ENCODE results near the gene ARSB.
"Not testable (repeated sequence)": the region's sequence is repeated elsewhere in the genome, so short reads cannot be mapped to it uniquely, and the experiment has no call there.

Gene ARSB

DNA sequence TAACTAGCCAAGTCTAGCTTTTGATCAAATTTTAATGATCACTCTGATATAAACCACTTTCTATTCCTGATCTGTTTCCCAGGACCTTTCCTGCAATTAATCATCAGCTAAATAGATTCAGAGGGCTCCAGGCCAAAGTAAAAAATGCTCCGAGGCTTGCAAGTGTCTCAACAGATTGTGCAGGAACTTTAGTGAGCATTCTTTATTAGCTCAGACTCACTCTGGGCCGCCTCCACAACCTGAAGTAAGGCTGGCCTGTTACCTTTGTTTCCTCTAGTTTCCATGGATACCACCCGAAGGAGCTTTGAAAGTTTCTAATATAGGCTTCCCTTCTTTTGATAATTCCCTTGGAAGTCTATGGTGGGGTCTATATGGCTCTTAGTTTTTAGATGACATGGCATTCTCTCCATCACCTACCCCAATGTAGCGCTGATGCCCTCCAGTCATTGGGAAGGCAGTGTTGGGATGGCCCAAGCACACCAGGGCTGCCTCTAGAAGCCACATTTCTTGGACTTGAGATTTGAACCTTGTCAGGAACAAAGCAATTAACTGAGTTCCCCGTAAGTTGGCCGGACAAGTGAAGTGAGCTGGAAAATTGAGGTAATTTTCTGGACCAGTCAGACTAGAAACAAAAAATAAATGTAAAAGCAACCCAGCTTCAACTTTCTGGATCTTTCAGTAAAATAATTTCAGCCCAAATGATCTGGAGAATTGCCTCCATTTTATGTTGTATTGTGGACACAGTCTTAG, 238.9 kb downstream of the ARSB start:
- no peak for DNase-seq

DNA sequence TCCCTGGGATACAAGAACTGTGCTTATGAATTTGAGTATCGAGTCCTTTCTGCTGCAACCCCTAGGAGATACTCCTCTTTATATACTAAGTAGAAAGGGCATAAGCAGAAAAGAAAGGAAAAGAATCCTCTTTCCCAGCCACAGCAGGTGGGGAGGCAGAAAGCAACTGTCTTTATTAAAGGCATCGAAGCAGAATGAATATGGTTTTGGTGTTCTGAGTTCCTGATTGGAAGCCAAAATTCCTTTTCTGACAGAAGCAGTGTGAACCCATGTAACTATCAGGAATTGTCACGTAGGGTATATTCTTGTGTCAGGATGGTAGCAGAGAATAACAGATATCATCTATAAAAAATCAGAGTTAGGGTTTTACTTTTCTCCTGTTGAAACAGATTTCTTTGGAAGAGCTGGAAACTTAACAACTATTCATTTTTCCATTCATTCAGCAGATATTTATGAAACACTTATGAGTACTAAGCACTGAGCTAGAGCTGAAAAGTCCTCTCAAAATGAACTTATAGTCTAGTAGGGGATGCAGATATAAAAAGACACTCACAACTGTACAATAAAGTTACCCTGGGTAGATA, 240.1 kb downstream of the ARSB start:
- no peak for DNase-seq

DNA sequence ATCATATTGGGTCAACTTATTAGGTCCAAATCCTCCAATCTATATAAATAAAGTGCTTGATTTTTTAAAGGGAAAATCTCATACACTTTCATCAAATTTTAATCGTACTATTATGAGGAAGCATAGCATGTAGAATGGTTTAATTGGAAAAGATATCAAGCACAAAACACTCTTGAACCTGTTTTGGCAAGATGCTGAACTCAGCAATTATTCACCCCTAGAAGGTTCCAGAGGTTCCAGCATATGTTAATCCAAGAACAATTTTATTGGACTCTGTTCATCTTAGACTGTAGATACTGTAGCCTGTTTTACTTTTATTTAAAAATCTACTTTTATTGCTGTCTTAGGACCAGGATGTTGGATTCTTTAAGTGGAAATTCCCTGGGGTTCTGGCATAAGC, 244.1 kb downstream of the ARSB start:
- DNase-seq, result no peak

DNA sequence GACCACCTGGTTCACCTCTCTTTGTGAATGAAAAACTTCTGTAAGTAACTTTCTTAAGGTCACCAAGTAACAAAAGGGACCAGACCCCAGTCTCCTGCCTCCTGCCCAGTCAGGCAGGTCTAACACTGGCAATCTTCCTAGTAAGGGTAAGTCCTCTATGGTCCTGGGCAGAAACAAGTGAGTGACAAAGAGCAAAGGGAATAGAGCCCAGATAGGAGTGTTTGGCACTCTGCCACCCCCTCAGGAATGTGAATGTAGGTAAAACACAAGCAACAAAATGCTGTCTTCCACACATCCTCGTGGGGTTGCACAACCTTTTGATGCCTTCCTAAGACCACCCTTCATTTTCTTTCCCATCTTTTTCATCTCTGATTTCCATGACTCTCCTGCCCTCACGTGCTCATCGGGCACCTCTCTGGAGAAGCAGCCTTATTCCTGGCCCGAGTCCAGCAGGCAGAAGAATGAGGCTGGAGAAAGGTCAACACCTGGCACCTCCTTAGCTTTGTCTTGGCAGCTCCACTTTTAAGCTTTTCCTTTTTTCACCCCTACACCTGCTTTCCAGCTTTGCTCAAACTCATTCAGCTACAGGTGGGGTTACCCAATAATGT, 246.3 kb downstream of the ARSB start:
- DNase-seq, result no peak

DNA sequence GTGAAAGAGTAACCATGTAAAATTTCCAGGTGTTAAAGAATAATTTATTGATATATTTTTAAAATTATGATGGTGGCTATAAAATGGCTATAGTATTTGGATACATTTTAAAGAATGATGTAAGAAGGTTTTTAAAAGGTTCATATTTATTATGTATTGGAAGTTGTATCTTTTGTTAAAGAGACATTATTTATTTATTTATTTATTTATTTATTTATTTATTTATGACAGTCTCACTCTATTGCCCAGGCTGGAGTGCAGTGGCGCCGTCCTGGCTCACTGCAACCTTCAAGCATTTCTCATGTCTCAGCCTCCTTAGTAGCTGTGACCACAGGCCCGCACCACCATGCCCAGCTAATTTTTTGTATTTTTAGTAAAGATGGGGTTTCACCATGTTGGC, 247.0 kb downstream of the ARSB start:
- DNase-seq, result no peak

DNA sequence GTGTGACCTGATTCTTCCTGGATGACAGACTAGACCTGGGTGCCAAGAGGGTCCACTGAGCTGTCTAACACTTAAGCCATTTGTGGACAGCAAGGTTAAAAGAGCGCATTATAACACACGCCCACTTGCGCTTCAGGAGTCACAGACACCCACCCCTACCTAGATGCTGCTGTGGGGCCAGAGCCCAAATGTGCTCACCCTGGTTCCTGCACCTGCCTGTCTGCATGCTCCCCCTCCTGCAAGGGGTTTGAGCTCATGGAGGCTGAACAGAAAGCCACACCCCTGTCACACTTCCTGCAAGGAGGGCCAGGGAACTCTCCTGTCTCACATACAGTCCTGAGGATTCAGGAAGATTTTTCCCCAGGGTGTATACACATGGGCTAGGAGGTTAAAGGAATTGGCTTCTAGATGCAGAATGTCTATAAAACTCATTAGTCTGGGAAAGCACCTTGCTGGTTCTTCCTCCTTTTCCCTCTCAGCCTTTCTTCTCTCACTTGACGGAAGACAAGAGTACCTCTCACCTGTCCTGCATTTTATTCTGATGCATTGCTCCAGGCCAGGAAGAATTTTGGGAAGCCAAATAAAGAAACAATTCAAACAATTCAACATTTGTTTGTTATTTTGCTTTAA, 249.2 kb downstream of the ARSB start:
- DNase-seq, result no peak

DNA sequence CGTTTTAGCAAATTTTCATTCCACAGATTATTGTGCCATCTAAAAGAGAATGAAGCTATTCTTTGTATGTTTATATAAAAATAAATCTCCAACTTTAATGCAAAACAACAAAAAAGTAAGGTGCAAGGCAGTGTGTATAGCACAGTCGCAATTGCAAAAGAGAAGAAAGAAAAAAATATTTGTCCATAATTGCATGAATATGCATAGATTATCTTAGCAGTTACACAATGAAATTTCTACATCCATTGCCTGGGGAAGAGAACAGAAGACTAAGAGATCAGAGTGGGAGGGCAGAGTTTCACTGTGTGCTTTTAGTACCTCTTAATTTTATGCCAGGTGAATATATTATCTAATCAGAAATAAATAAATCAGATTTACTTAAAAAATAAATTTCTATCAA, 250.2 kb downstream of the ARSB start:
- no peak for DNase-seq

DNA sequence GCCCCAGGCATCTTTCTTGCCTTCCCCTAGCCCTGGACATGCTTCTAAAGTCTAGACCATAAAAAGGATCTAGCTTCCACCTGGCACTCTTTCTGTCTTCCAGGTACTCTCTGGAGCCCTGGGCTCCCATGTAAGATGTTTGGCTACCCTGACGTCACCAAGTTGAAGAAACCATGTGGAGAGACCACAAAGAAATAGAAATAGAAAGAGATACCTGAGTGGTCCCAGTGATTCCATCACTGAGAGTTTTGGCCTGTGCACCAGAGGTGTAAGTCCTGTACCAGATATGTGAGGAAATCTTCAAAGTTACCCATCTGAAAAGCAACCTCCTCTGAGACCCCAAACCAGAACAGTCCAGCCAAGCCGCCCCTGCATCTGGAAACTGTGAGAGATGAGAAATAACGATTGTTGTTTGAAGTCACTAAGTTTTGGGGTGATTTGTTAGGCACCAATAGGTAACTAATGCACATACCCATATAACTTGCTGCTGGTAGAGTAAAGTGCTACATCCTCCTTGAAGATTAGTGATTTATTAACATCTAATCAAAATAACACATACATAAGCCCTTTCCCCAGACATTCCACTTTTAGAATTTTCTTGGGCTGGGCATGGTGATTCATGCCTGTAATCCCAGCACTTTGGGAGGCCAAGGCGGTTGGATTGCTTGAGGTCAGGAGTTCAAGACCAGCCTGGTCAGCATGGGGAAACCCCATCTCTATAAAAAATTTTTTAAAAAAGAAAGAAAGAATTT, 250.8 kb downstream of the ARSB start:
- no peak for DNase-seq

DNA sequence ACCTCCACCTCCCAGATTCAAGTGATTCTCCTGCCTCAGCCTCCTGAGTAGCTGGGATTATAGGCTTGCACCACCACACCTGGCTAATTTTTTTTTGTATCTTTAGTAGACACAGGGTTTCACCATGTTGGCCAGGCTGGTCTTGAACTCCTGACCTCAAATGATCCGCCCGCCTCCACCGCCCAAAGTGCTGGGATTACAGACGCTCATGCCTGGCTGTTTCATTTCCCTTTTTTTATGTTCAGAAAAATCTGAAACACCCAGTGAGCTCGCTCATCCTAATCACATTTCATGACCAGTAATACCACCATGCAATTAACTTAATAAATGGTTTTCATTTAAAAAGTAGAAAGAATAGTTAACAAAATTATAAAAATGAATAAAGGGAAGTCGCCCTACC, 252.4 kb downstream of the ARSB start:
- not testable (repeated sequence) for DNase-seq

DNA sequence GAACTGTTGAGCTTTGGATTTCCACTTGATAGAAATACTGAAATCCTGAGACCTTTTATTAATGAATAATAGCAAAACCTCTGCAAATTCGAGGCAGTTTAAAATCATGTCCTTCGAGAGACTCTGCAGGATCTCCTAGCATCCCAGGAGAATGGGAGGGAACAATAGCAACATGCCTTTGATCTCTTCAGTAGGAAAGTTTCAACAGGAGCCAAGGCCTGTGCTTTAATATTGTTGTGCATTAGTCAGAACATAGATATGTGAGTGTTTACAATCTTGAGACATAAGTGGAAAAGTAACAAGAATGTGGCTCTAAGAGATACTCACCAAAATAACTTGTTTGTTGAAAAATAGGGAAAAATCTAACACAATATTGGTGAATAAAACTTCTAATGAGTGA, 253.2 kb downstream of the ARSB start:
- DNase-seq, result no peak

DNA sequence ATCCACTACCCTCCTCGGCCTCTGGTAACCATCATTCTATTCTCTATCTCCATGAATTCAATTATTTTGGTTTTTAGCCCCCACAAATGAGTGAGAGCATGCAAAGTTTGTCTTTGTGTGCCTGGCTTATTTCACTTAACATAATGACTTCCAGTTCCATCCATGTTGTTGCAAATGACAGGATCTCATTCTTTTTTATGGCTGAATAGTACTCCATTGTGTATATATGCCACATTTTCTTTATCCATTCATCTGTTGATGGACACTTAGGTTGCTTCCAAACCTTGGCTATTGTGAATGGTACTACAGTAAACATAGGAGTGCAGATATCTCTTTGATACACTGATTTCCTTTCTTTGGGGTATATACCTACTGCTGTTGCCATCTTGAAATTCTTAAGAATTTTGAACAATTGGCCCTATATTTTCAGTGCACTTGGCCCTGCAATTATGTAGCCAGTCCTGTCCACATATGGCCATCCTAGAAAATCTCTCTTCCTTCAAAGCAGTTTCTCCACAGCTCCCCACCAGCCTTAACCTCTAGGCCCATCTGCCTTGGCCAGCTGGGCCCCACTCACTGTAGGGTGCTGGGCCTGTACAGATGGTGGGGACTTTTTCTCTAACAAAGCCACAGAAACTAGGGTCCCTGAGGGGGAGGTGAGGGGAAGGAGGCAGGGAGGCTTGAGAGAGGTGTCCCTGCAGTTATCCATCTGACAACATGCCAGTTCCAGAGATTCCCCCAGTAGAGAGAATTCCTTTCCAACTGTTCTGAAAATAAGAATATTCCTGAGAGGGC, 254.6 kb downstream of the ARSB start:
- no peak for DNase-seq

DNA sequence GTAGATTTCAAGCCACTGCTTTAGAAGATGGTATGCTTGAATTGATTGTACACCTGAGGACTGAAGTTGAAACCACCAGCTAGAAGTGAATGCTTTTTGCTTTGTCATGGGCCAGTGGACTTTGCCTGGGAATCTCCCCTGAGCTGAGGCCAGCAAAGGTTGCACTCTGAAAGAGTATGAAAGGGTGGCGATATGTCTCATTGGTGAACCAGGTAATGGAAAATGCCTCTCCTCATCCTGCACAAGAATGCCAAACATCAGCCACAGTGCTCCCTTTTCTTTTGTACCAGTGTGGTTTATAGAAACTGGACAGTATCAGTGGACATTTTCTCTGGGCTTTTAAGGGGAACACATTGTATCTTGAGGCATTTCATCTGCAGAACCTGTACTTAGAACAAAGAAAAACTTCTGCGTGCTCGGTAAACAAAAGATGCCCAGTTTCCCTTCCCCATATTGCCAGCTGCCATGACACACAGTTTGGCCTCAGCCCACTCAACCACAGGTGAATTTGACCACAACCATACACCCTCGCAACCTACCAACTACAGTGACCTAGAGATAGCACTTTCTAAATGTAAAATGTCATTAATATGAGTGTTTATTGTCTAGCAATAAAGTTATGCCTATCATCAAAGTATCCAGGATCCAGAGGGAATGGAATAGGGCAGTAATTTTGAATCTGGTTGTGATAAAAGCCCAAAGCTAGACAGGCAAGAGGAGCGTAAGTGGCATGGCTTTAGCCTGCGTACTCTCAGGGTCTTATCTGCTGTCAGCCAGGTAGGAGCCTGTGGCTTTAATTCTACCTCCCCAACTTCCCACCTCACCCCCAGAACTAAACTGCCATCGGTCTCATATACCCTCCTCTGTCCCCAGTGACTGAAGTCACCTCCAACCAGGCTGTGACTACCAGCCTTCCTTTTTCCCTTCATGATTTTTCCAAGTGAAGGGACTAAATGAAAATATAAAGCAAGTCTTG, 257.0 kb downstream of the ARSB start:
- no peak for DNase-seq
